C1 segment of cervical spinal cord (tissue), 14 donors: ENCODE data around the gene XRN1.

ENCODE experiments used
- DNase-seq, 14 donors: peaks; one replicate each; lab custom pipeline; 2025; lab: John Stamatoyannopoulos, UW

The XRN1 gene

DNA sequence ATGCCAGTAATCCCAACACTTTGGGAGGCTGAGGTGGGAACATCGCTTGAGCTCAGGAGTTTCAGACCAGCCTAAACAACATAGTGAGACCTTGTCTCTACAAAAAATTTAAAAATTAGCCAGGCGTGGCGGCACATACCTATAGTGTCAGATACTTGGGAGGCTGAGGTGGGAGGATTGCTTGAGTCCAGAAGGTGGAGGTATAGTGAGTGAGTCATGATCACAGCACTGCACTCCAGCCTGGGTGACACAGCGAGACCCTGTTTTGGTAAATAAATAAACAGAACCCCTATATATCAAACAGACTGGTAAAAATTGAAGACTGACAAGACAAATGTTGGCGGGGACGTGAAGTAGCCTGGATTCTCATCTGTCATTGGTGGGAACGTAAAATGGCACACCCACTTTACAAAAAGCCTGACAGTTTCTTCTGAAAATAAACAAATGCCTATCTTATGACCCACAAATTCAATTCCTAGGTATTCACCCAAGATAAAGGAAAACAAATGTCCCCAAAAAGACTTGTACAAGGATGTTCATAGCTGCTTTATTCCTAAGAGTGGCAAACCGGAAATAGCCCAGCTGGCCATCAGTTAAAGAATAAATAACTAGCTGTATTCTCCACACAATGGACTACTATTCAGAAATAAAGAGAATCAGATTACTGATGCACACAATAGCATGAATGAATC is 175.5 kb downstream of the XRN1 start:
- DNase-seq: peak in 3 of 14 donors; percentile 5 to 30 (median 9)

- DNase-seq: no peak
Measured at GRCh38 chr3:142270407-142270806, 177.4 kb downstream of the XRN1 start.

DNA sequence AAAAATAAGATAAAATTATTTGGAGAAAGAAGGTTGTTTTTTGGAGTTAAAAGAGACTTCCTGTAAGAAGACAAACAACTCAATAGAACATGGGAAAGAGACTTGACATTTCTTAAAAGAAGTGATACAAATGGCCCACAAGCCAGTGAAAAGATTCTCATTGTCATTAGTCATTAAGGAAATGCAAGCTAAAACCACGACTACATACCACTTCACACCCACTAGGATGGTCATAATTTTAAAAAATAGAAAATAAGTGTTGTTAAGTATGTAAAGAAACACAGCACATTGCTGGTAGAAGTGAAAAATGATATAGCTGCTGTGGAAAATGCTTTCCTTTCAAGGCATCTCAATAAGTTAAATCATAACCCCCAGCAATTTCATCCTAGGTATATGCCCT is 178.1 kb downstream of the XRN1 start:
- DNase-seq: no peak

GRCh38 chr3:142268426-142268825 is 179.4 kb downstream of the XRN1 start:
- no peak for DNase-seq

DNA sequence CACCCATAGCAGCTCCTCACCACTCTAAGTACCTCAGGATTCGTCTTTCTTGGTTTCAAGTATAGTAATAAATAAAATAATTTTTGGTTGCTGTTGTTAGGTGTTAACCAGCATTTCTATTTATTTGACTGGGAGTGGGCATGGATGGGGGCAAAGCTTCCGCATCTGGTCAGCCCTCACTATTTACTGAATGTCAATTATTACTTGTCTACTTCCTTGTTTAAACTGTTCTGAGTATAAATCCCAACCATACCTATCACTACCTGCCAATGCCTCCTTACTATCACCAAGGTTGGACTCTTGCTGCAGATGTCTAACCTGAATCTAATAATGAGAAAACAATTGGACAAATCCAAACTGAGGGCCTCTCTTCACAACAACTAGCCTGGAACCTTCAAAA is 180.6 kb downstream of the XRN1 start:
- no peak for DNase-seq

GRCh38 chr3:142263112-142263511 is 184.7 kb downstream of the XRN1 start:
- no peak for DNase-seq

- DNase-seq: no peak
Measured at GRCh38 chr3:142259359-142259758, 188.5 kb downstream of the XRN1 start.

GRCh38 chr3:142256712-142257333 is 191.0 kb downstream of the XRN1 start:
- no peak for DNase-seq
